Heart left ventricle (tissue), 16 donors: ENCODE measurements around the gene CACNA1D. TPM values are rescaled to one million over a fixed set of nuclear protein-coding genes. Genes with fewer than 3 reads are reported as not detected.

ENCODE experiments used
- ATAC-seq, 4 donors: fragments of 200-7000 bp; cut with Tn5 transposase; one replicate each; pipeline ENCODE4 v1.9.1; 2020 to 2022; ENCODE audit warnings: moderate library complexity in 4 of 4, mild to moderate bottlenecking in 3 of 4, moderate number of reproducible peaks in 1 of 4
- DNase-seq, 5 donors: peaks; one replicate each; pipeline ENCODE4 v3.0.0-alpha.2; 2020
- H3K27ac ChIP-seq, 12 donors: fragments of 200-600 bp; sonication (generic) in 4 of 12; one replicate each; pipeline versions ENCODE4 v1.5.0 to v1.8.0; 2016 to 2022; ENCODE audit warnings: mild to moderate bottlenecking in 2 of 12
- H3K27me3 ChIP-seq, 9 donors: fragments of 200-600 bp; sonication (generic) in 2 of 9; one replicate each; pipeline versions ENCODE4 v1.5.1 to v1.8.0; 2016 to 2022; ENCODE audit warnings: mild to moderate bottlenecking in 3 of 9
- H3K36me3 ChIP-seq, 9 donors: fragments of 200-600 bp; sonication (generic) in 2 of 9; one replicate each; pipeline versions ENCODE4 v1.5.0 to v1.8.0; 2018 to 2022; ENCODE audit warnings: mild to moderate bottlenecking in 2 of 9
- H3K4me1 ChIP-seq, 12 donors: fragments of 200-600 bp; sonication (generic) in 4 of 12; one replicate each; pipeline versions ENCODE4 v1.5.0 to v1.8.0; 2016 to 2022; ENCODE audit warnings: mild to moderate bottlenecking in 3 of 12
- H3K4me3 ChIP-seq, 12 donors: fragments of 200-600 bp; sonication (generic) in 4 of 12; one replicate each; pipeline versions ENCODE4 v1.5.0 to v1.8.0; 2017 to 2022; ENCODE audit warnings: mild to moderate bottlenecking in 9 of 12, moderate library complexity in 4 of 12
- H3K9me3 ChIP-seq, 12 donors: fragments of 200-600 bp; sonication (generic) in 4 of 12; one replicate each; pipeline versions ENCODE4 v1.5.0 to v1.8.0; 2016 to 2022; ENCODE audit warnings: mild to moderate bottlenecking in 1 of 12
- POLR2A ChIP-seq, 2 donors: fragments of 450-650 bp; IDR thresholded peaks; one replicate each; pipeline ENCODE4 v1.6.1; 2017; ENCODE audit warnings: antibody characterized with exemption in 2 of 2, mild to moderate bottlenecking in 2 of 2, moderate library complexity in 2 of 2
- WGBS, 4 donors: extraction: QIAGEN DNeasy Blood & Tissue Kit in 2 of 4; methylation state at CpG; one replicate each; pipeline versions ENCODE4 v1.1.5 to v1.1.7; 2013 to 2018; 5-methylcytosine and 5-hydroxymethylcytosine counted together
- intact Hi-C, 10 donors: fragments of 100-400 bp; cut with DNase I; formaldehyde crosslinking; loops; one replicate each; pipeline versions ENCODE4 v1.11.1 to v1.14.2; 2022
- polyA plus RNA-seq, 2 donors: library from polyadenylated mRNA; stranded (reverse); fragments of 200-250 nt; gene quantifications; one replicate each; pipeline ENCODE4 v1.2.3, GENCODE V29; 2013
- total RNA-seq, 9 donors: library from RNA; depleted of rRNA in 2 of 9; stranded (reverse); fragments of >200 nt in 2 of 9; fragmentation: NEBNext Ultra II Directional in 3 of 9; extraction: Animal tissue kit (Norgen Biotek cat#: 25700) in 3 of 9; gene quantifications; one replicate each; pipeline versions ENCODE4 v1.1.0 to v1.2.4, GENCODE V29; 2016 to 2023
- TF ChIP-seq, protein P1 (sequence below), 12 donors: fragments of 200-600 bp; sonication (generic) in 4 of 12; IDR thresholded peaks; one replicate each; pipeline versions ENCODE4 v1.5.0 to v1.8.0; 2018 to 2022; ENCODE audit warnings: antibody characterized with exemption in 12 of 12, mild to moderate bottlenecking in 5 of 12
- donor health status: ischemic (EF 13 %, LVEDD 7.1; RV severe dilation, severe dysfunction).
- donor health status: healthy with polysubstance abuse.
- donor health status: DM: no; HTN: yes; CAD: no.
- donor health status: DM: no; HTN: no; CAD: no.
- donor health status: ischemic (EF 25% LVEDD 6.9; RV normal size, moderate dysfunction).
- donor health status: ischemic (EF 25% LVEDD 5.7; RV mildly dilated, moderate dysfunction).
- donor health status: healthy.
- donor health status: DM: yes; HTN: yes; CAD: no.
- donor health status: ischemic (EF 35%, LVEDD 5.7; RV mildly dilated, moderate dysfunction).
- donor health status: nonischemic (EF 11% LVEDD 7.7; RV severe dilation, severe dysfunction).
- donor health status: DM: yes; HTN: yes; CAD: no.
- donor health status: PGD.
- donor health status: ischemic (EF 29% LVEDD 5.4; RV normal size, mild dysfunction).
- donor health status: nonischemic (EF 23%, LVEDD 6.1; RV moderate dilation, normal function).

CACNA1D gene
- total and polyA plus RNA-seq, 11 donors = 0.06 to 2.4 (median 0.40) TPM; not detected in 1

DNA sequence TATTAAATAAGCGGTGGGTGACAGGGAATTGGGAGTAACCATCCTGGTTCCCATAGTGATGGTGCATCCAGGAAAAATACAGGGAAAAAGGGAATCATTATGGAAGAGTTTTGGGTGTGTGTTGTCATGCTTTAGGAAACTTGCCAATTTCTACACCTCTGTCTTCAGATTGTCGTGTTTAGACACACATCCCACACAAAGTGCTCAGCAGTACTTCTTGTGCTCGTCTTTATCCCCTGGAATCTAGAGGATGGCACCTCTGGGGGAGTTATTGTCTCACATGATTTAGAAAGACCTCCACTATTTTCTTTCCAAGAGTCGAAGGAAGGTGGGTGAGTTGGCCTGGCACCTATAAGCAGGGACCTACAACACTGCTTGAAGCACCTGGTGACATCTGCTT lies 35.8 kb downstream of the CACNA1D start:
- Histone ChIP-seq H3K36me3 (no peaks in the 10 kb centered on the region), H3K27ac (no peak overlapping the region), H3K4me1 (no peaks in the 10 kb centered on the region), H3K4me3 (no peak overlapping the region), H3K27me3 (peaks cover 0 to 26% (median 0%) of the 10 kb centered on the region in 9 donors), H3K9me3 (no peaks in the 10 kb centered on the region)
- 70 to 75% (median 71%) methylated on average over 4 of the region's 4 CpGs for WGBS, 4 donors
- no peak for TF ChIP-seq POLR2A (IDR thresholded peaks at IDR 0.05)
- TF ChIP-seq, protein P1, sequence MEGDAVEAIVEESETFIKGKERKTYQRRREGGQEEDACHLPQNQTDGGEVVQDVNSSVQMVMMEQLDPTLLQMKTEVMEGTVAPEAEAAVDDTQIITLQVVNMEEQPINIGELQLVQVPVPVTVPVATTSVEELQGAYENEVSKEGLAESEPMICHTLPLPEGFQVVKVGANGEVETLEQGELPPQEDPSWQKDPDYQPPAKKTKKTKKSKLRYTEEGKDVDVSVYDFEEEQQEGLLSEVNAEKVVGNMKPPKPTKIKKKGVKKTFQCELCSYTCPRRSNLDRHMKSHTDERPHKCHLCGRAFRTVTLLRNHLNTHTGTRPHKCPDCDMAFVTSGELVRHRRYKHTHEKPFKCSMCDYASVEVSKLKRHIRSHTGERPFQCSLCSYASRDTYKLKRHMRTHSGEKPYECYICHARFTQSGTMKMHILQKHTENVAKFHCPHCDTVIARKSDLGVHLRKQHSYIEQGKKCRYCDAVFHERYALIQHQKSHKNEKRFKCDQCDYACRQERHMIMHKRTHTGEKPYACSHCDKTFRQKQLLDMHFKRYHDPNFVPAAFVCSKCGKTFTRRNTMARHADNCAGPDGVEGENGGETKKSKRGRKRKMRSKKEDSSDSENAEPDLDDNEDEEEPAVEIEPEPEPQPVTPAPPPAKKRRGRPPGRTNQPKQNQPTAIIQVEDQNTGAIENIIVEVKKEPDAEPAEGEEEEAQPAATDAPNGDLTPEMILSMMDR (IDR thresholded peaks at IDR 0.05) = no peak
- DNase-seq = no peak
- ATAC-seq = no peak
- intact Hi-C loops = no loop called here

DNA sequence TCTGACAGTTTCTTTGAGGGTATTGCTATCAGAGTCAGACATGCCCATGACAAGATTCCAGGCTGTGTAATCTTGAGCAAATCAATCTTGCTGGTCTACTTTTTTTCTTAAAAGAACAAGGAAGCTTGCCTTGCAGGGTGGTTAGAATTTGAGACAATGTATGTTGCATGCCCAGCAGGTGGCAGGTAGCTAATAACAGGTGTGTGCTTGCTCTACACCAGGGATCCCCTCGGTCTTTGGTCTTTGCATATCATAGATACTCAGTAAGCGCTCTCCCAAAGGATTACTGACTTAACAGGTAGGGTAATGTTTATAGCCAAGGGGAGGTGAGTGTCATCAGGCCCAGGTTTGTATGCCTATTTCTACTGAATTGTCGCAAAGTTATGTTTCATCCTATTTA lies 37.3 kb downstream of the CACNA1D start:
- WGBS, 4 donors = 76 to 87% (median 78%) methylated on average over 3 of the region's 3 CpGs
- DNase-seq = no peak
- Histone ChIP-seq H3K27me3 (peaks cover 0 to 35% (median 0%) of the 10 kb centered on the region in 9 donors), H3K4me1 (no peaks in the 10 kb centered on the region), H3K36me3 (no peaks in the 10 kb centered on the region), H3K27ac (no peak overlapping the region), H3K4me3 (no peak overlapping the region), H3K9me3 (no peaks in the 10 kb centered on the region)
- no peak for TF ChIP-seq POLR2A (IDR thresholded peaks at IDR 0.05)
- TF ChIP-seq, protein P1 (IDR thresholded peaks at IDR 0.05) = no peak
- intact Hi-C loops = no loop called here
- ATAC-seq = no peak

DNA sequence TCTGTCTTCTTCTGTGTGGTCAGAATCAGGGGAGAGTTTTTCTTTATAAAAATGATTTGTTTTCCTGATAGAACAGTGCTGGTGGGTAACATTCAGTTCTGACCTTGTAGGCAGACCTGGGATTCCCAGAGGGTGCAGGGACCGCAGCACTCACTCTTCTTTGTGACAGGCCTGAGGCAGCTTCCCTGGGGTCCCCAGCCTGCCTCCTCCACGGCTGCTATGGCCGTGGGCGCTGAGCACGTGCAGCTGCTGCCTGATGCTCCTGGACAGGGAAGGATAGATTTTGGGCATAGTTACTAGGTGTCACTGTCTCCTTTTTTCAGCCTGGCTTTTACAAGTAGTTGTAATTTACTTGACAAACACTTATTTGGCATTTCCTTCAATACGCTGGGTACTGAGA lies 39.1 kb downstream of the CACNA1D start:
- WGBS, 4 donors = 75 to 85% (median 79%) methylated on average over 6 of the region's 6 CpGs
- Histone ChIP-seq H3K4me3 (no peak overlapping the region), H3K9me3 (no peaks in the 10 kb centered on the region), H3K27me3 (peaks cover 0 to 37% (median 0%) of the 10 kb centered on the region in 9 donors), H3K4me1 (no peaks in the 10 kb centered on the region), H3K36me3 (no peaks in the 10 kb centered on the region), H3K27ac (no peak overlapping the region)
- intact Hi-C loops = no loop called here
- no peak for TF ChIP-seq POLR2A (IDR thresholded peaks at IDR 0.05)
- TF ChIP-seq, protein P1 (IDR thresholded peaks at IDR 0.05) = no peak
- DNase-seq (no peak), ATAC-seq (no peak)

DNA sequence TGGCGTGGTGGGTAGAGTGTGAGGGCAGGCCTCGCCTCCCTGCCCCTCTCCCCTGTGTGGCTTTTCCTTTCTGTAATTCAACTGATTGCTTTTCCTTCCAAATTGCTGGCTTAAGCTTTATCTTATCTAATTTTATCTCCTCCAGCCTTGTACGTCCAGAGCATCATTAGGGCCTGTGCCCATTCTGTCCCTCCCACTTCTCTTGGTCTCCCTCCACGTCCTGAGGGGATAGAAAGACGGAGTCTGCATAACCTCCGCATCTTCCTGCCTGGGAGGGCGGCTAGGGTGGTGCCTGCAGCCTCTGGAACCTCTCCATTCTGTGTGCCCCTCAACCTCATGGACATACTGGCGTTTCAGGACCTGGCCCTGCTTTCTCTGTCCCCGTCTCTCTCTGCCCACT lies 39.8 kb downstream of the CACNA1D start:
- ATAC-seq (no peak), DNase-seq (no peak)
- H3K4me1 ChIP-seq = no peaks in the 10 kb centered on the region
- H3K36me3 ChIP-seq = no peaks in the 10 kb centered on the region
- TF ChIP-seq POLR2A (IDR thresholded peaks at IDR 0.05) = no peak
- TF ChIP-seq, protein P1 (IDR thresholded peaks at IDR 0.05) = no peak
- H3K4me3 ChIP-seq = no peak overlapping the region
- intact Hi-C loops = no loop called here
- 59 to 74% (median 70%) methylated on average over 9 of the region's 9 CpGs for WGBS, 4 donors
- no peak overlapping the region for H3K27ac ChIP-seq
- H3K27me3 ChIP-seq = peaks cover 0 to 37% (median 0%) of the 10 kb centered on the region in 9 donors
- no peaks in the 10 kb centered on the region for H3K9me3 ChIP-seq
